B cell (primary cell): ENCODE data around the gene NSD1. TPM values are rescaled to one million over a fixed set of nuclear protein-coding genes. Genes with fewer than 3 reads are reported as not detected.

Experiments used
- ATAC-seq: fragments of 200-7000 bp; cut with Tn5 transposase; one replicate; pipeline ENCODE4 v1.10.0; 2021; ENCODE audit warnings: low read depth, mild to moderate bottlenecking, moderate number of reproducible peaks, moderate library complexity
- CTCF ChIA-PET: fragments of 350-600 bp; sonication (Branson Sonifier 250); formaldehyde crosslinking; loops from one replicate; lab custom pipeline; 2021; ENCODE audit warnings: antibody characterized with exemption, inconsistent platforms; lab: Charles Lee
- POLR2A ChIA-PET: fragments of 350-600 bp; sonication (Branson Sonifier 250); formaldehyde crosslinking; loops from one replicate; lab custom pipeline; 2021; ENCODE audit warnings: antibody characterized with exemption; lab: Charles Lee
- DNase-seq: peaks from one replicate; pipeline ENCODE4 v3.0.0; 2013
- H2AFZ ChIP-seq: 2 replicates; pipeline ENCODE4 v1.6.1; 2012; ENCODE audit warnings: mild to moderate bottlenecking, low read depth, low read length; ENCODE audit not compliant: insufficient read depth, poor library complexity, severe bottlenecking
- H3K27ac ChIP-seq, 2 donors: 1 replicate in 1 of 2; 2 replicates in 1 of 2; pipeline ENCODE4 v1.5.1; 2012 to 2013; ENCODE audit warnings: low read length in 2 of 2, mild to moderate bottlenecking in 2 of 2, moderate library complexity in 1 of 2
- H3K27me3 ChIP-seq, 4 experiments: fragments of 200-600 bp in 1 of 4; sonication (generic) in 1 of 4; replicated peaks in 1 of 4; 1 replicate in 2 of 4; 2 replicates in 2 of 4; pipeline versions ENCODE4 v1.6.1 to v1.7.0; 2013 to 2016; ENCODE audit warnings: low read length in 3 of 4, mild to moderate bottlenecking in 2 of 4, mixed read lengths in 1 of 4, moderate library complexity in 1 of 4; ENCODE audit not compliant: insufficient read depth in 4 of 4, control insufficient read depth in 3 of 4; ENCODE audit errors: control extremely low read depth in 1 of 4
- H3K36me3 ChIP-seq, 2 experiments: replicated peaks in 1 of 2; 1 replicate in 1 of 2; 2 replicates in 1 of 2; pipeline versions ENCODE4 v1.6.1 to v1.7.1; 2013; ENCODE audit warnings: low read length in 1 of 2; ENCODE audit not compliant: insufficient read depth in 2 of 2, control insufficient read depth in 1 of 2; ENCODE audit errors: control extremely low read depth in 1 of 2, extremely low read depth in 1 of 2
- H3K4me1 ChIP-seq, 2 donors: fragments of 200-600 bp in 1 of 2; sonication (generic) in 1 of 2; 1 replicate in 1 of 2; 2 replicates in 1 of 2; pipeline versions ENCODE4 v1.5.1 to v1.6.1; 2013 to 2017; ENCODE audit warnings: low read length in 2 of 2; ENCODE audit not compliant: control insufficient read depth in 2 of 2, insufficient read depth in 2 of 2
- H3K4me2 ChIP-seq: replicated peaks from 2 replicates; pipeline ENCODE3; 2012; ENCODE audit warnings: mild to moderate bottlenecking, low read depth, low read length; ENCODE audit not compliant: poor library complexity, severe bottlenecking
- H3K4me3 ChIP-seq, 5 experiments: fragments of 200-600 bp in 1 of 5; sonication (generic) in 1 of 5; 1 replicate in 3 of 5; 2 replicates in 2 of 5; pipeline versions ENCODE4 v1.5.1 to v1.7.0; 2011 to 2016; ENCODE audit warnings: low read length in 4 of 5, mild to moderate bottlenecking in 4 of 5, low read depth in 2 of 5, control low read depth in 1 of 5, moderate library complexity in 1 of 5; ENCODE audit not compliant: insufficient read depth in 1 of 5; ENCODE audit errors: control extremely low read depth in 1 of 5, extremely low read depth in 1 of 5
- H3K79me2 ChIP-seq: fragments of 200-600 bp; sonication (generic); one replicate; pipeline ENCODE4 v1.6.0; 2016; ENCODE audit warnings: low read length; ENCODE audit not compliant: control insufficient read depth, insufficient read depth
- H3K9ac ChIP-seq: fragments of 200-600 bp; sonication (generic); 2 replicates; pipeline ENCODE4 v1.6.1; 2017; ENCODE audit warnings: mild to moderate bottlenecking, low read length, moderate library complexity
- H3K9me3 ChIP-seq, 3 donors: one replicate each; pipeline versions ENCODE4 v1.6.1 to v1.7.1; 2013; ENCODE audit warnings: low read length in 2 of 3; ENCODE audit not compliant: control insufficient read depth in 2 of 3, insufficient read depth in 1 of 3; ENCODE audit errors: control extremely low read depth in 1 of 3
- H4K20me1 ChIP-seq: 2 replicates; pipeline ENCODE4 v1.6.0; 2012; ENCODE audit warnings: mild to moderate bottlenecking, low read length; ENCODE audit not compliant: insufficient read depth, control insufficient read depth, poor library complexity, severe bottlenecking
- H3K27ac Mint-ChIP-seq: one replicate; pipeline ENCODE4 v1.8.0; 2021; ENCODE audit warnings: mixed read lengths
- H3K27me3 Mint-ChIP-seq: one replicate; pipeline ENCODE4 v1.8.0; 2021; ENCODE audit warnings: mixed read lengths
- H3K4me1 Mint-ChIP-seq: one replicate; pipeline ENCODE4 v1.8.0; 2021; ENCODE audit warnings: mixed read lengths
- H3K4me3 Mint-ChIP-seq: one replicate; pipeline ENCODE4 v1.8.0; 2021; ENCODE audit warnings: mixed read lengths
- H3K9me3 Mint-ChIP-seq: one replicate; pipeline ENCODE4 v1.8.0; 2022; ENCODE audit warnings: mixed read lengths; ENCODE audit not compliant: insufficient read depth
- EZH2 ChIP-seq: IDR thresholded peaks from 2 replicates; pipeline ENCODE4 v1.6.1; 2012; ENCODE audit warnings: borderline replicate concordance, low read depth, mild to moderate bottlenecking, moderate library complexity, low read length; ENCODE audit not compliant: insufficient read depth, poor library complexity, severe bottlenecking
- WGBS: methylation state at CpG from one replicate; pipeline ENCODE4 v1.1.5; 2013; ENCODE audit warnings: missing lambda C conversion rate; ENCODE audit not compliant: insufficient coverage; 5-methylcytosine and 5-hydroxymethylcytosine counted together
- intact Hi-C: fragments of 100-400 bp; cut with micrococcal nuclease; formaldehyde crosslinking; loops from one replicate; pipeline ENCODE4 v1.10.0; 2022
- polyA plus RNA-seq: library from polyadenylated mRNA; depleted of rRNA; stranded (reverse); fragments of >200 nt; gene quantifications from 2 replicates; pipeline ENCODE4 v1.2.3, GENCODE V29; 2012
- total RNA-seq, 2 donors: library from RNA; stranded (reverse); fragments of 120-200 nt in 1 of 2; gene quantifications; 1 replicate in 1 of 2; 2 replicates in 1 of 2; pipeline versions ENCODE4 v1.2.3 to v1.2.4, GENCODE V29; 2013 to 2022
- TF ChIP-seq, protein P1 (sequence below): fragments of 200-600 bp; IDR thresholded peaks from one replicate; pipeline ENCODE4 v1.8.0; 2022; ENCODE audit warnings: antibody characterized with exemption, mild to moderate bottlenecking

Gene NSD1
- total and polyA plus RNA-seq, 2 donors (not counting 1 experiment from before 2014, with no cell fraction given) = 10.8 to 145 TPM

DNA sequence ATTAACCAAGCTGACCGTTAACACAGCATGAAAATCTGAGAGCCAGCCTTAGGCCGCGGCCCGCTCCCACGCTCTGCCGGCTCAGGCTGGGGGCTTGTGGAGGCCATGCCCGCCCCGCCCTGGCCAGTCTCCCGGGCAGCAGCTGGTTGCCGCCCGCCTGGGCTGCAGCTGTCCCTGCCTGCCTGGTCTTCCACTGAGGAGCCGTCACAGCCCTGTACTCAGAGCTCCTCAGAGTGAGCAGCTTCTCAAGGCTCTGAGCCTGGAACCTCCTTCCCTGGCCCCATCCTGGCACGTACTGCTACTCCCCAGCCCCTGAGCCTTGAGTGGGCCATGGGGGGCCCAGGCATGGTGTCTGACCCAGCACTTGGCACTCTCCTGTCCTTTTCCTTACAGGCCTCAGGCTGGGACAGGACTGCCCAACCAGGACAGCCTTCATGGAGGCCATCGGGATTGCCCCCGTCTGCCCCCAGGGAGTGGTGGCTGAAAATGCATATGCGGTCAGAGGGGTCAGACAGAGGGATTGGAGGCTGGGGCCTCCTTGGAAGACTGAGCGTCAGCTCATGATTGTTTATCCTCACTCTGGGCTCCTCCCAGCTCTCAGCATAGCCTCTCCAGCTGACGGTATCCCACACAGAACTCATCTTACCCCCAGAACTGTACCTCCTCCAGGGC lies 35.0 kb upstream of the NSD1 start:
- Mint-ChIP-seq H3K27ac (no peak overlapping the region), H3K4me3 (no peak overlapping the region), H3K27me3 (peaks cover 4% of the 10 kb centered on the region), H3K4me1 (no peaks in the 10 kb centered on the region), H3K9me3 (no peaks in the 10 kb centered on the region)
- CTCF ChIA-PET = interaction anchor here (0.8 to 2.4 kb wide), 4 partner anchors 12 to 27 kb away, joined by 3 to 6 read pairs (median 4); no protein-coding TSS in a partner anchor
- POLR2A ChIA-PET = no interaction called here
- H3K79me2 ChIP-seq = no peaks in the 10 kb centered on the region
- H4K20me1 ChIP-seq = no peaks in the 10 kb centered on the region
- no peak for DNase-seq
- H3K9me3 ChIP-seq = no peaks in the 10 kb centered on the region
- H3K36me3 ChIP-seq = no peaks in the 10 kb centered on the region
- peaks cover 0 to 2% (median 0%) of the 10 kb centered on the region in 4 experiments for H3K27me3 ChIP-seq
- ATAC-seq = no peak
- no peaks in the 10 kb centered on the region for H3K4me1 ChIP-seq
- TF ChIP-seq, protein P1, sequence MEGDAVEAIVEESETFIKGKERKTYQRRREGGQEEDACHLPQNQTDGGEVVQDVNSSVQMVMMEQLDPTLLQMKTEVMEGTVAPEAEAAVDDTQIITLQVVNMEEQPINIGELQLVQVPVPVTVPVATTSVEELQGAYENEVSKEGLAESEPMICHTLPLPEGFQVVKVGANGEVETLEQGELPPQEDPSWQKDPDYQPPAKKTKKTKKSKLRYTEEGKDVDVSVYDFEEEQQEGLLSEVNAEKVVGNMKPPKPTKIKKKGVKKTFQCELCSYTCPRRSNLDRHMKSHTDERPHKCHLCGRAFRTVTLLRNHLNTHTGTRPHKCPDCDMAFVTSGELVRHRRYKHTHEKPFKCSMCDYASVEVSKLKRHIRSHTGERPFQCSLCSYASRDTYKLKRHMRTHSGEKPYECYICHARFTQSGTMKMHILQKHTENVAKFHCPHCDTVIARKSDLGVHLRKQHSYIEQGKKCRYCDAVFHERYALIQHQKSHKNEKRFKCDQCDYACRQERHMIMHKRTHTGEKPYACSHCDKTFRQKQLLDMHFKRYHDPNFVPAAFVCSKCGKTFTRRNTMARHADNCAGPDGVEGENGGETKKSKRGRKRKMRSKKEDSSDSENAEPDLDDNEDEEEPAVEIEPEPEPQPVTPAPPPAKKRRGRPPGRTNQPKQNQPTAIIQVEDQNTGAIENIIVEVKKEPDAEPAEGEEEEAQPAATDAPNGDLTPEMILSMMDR = no peak
- no peak for TF ChIP-seq EZH2
- no peak overlapping the region for H3K4me2 ChIP-seq
- 96% methylated on average over 15 of the region's 18 CpGs for WGBS
- H2AFZ ChIP-seq = no peak overlapping the region
- H3K4me3 ChIP-seq = no peak overlapping the region
- intact Hi-C loops = no loop called here
- H3K9ac ChIP-seq = no peak overlapping the region
- H3K27ac ChIP-seq = no peak overlapping the region

DNA sequence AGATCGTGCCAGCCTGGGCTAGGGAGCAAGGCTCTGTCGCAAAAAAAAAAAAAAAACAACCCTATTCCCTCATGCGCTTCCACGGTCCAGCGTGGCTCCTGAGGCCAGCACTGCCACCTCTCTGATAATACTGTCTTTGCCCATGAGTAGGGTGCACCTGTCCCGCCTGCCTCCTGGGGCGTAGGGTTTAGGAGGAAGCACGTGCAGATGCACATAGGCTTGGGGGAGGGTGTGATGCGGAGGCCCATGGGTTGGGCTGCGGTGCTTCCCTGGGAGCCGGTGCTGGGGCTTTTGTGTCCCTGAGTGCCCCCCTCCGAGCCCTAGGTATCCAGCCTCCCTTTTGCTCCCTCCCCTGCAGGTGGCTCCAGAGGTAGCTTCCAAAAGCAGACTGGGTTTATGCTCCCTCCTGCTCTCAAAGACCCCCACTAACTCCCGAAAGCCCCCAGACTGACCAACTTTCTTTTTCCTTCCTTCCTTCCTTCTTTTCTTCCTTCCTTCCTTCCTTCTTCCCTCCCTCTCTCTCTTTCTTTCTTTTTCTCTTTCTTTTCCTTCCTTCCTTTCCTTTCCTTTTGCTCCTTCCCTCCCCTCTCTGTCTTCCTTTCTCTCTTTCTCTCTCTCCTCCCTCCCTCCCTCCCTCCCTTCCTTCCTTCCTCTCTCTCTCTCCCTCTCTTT lies 34.0 kb upstream of the NSD1 start:
- Histone ChIP-seq H3K9me3 (no peaks in the 10 kb centered on the region), H3K4me1 (no peaks in the 10 kb centered on the region), H3K9ac (no peak overlapping the region), H3K79me2 (no peaks in the 10 kb centered on the region), H3K4me3 (no peak overlapping the region), H4K20me1 (no peaks in the 10 kb centered on the region), H2AFZ (no peak overlapping the region), H3K27me3 (peaks cover 0 to 5% (median 0%) of the 10 kb centered on the region in 4 experiments), H3K4me2 (no peak overlapping the region), H3K27ac (no peak overlapping the region), H3K36me3 (no peaks in the 10 kb centered on the region)
- no peak for DNase-seq
- Mint-ChIP-seq H3K9me3 (no peaks in the 10 kb centered on the region), H3K27me3 (peaks cover 7% of the 10 kb centered on the region), H3K27ac (no peak overlapping the region), H3K4me3 (no peak overlapping the region), H3K4me1 (no peaks in the 10 kb centered on the region)
- TF ChIP-seq EZH2 = no peak
- TF ChIP-seq, protein P1 = no peak
- ATAC-seq = no peak
- ChIA-PET CTCF (interaction anchor here (1.9 to 2.4 kb wide), 2 partner anchors 11 to 28 kb away, joined by 5 to 6 read pairs; no protein-coding TSS in a partner anchor), POLR2A (no interaction called here)
- intact Hi-C loops = no loop called here
- 68% methylated on average over 7 of the region's 13 CpGs for WGBS
